ENCODE data around the gene ARHGEF38.

GRCh38 chr4:105509291-105509690, 43.1 kb upstream of the ARHGEF38 start:
- TF ChIP-seq POLR2A (IDR thresholded peaks at IDR 0.05) (no peak), CTCF (IDR thresholded peaks at IDR 0.05) (no peak)

Data from heart left ventricle (tissue), 13 donors.